CD4-positive, alpha-beta T cell treated with Interleukin-15 for 4 hours (primary cell): ENCODE data around the gene STK16.

Experiments
- DNase-seq: peaks from one replicate; pipeline ENCODE4 v3.0.0-alpha.2; 2020; ENCODE audit warnings: low spot score

STK16 gene

GRCh38 chr2:219213486-219214071 lies 31.7 kb upstream of the STK16 start:
- DNase-seq, result no peak

GRCh38 chr2:219214141-219214540 lies 31.1 kb upstream of the STK16 start:
- no peak for DNase-seq

DNA sequence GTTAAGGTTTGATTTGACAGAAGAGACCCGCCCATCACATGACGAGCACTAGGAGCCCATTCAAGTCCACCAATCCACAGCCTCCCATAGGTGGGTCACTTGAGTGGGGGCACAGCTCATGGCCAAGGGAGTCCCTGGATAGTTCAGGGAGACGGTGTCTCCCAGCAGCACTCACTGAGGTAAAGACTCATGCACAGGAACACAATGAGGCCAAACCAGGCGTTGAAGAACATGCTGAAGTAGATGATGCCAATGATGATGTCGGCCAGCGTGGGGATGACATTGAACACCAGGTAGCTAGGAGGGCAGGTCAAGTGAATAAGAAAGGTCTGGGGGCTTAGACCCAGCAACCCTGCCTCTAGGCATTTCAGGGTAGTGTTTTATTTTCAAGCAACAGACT lies 30.5 kb upstream of the STK16 start:
- DNase-seq, result no peak

- DNase-seq, result no peak
Measured at GRCh38 chr2:219215871-219216534, 29.3 kb upstream of the STK16 start.

GRCh38 chr2:219216535-219216915 lies 28.8 kb upstream of the STK16 start:
- no peak for DNase-seq

GRCh38 chr2:219218217-219218731 lies 27.0 kb upstream of the STK16 start:
- no peak for DNase-seq

GRCh38 chr2:219218732-219219701 lies 26.3 kb upstream of the STK16 start, which contains the start of gene ABCB6:
TSS of gene ABCB6 (minus strand) at chr2:219218958. CDS start at chr2:219218673, 285 bp downstream.
- peak; percentile 88 for DNase-seq

- DNase-seq, result no peak
Measured at GRCh38 chr2:219219784-219220532, 25.3 kb upstream of the STK16 start.

DNA sequence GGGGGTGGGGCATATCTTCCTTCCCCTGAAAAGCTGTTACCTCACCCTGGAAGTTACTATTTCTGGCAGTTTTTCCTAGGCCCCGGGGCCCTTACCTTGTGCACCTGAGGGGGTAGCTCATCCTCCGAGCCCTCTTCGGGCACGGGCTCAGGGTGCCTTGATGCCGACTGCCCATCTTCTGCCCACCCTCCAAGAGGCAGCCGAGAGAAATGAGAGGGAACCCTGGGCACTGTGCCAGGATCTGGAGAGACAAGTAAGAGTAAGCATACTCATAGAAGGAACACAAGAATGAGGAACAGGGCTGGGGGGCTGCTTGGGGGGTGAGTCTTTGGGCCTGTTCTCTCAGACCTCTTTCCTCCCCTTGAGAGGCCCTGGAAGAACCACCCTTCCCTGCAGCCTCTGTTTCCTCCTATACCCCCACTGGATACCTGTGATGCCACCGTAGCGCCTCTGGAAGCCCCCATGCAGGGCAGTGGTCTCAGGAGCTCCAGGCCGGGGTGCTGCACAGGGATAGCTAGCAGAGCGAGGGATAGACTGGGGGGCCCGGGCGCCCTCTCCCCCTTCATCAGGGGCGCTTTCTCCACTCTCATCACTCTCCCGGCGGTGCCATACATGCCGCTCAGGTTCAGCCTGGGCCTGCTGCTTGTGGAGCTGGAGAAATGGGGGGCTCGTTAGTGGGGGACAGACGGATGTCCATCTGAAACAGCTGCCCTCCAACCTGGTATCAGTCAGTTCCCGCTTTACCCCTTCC lies 24.5 kb upstream of the STK16 start:
- DNase-seq, result no peak

GRCh38 chr2:219221957-219222518 lies 23.2 kb upstream of the STK16 start:
- DNase-seq, result no peak

DNA sequence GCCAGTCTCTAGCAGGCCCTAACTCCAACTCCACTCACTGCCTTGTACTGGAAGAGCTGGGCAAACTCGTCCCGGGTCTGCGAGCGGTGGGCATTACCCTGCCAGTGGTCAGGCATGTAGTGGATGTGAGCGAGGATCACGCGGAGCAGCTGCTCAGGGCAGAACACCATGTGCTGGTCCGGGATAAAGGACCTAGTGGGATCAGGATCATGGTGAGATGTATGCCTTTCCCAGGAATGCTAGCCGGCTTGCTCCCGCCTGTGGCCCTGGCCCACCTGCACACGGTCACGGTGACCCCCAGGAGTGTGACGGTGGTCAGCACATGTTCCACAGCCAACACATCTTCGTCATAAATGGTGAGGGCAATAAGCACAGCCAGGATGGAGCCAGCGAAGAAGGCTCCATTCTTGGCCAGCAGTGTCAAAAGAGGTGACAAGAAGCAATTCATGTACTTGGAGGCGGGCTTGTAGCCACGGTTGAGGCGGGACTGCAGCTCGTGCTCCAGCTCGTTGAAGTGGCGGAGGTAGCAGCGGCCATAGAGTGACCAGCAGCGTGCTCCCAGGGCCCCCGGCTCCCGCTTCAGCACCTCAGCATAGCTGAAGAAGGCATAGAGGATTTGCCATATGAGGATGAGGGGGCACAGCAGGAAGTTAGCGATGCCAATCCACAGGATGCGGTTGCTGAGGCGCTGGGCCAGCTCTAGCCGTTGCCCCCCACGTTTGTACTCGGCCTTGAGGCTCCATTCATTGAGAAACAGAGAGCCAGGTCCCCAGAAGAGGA lies 21.3 kb upstream of the STK16 start:
- DNase-seq, result no peak

DNA sequence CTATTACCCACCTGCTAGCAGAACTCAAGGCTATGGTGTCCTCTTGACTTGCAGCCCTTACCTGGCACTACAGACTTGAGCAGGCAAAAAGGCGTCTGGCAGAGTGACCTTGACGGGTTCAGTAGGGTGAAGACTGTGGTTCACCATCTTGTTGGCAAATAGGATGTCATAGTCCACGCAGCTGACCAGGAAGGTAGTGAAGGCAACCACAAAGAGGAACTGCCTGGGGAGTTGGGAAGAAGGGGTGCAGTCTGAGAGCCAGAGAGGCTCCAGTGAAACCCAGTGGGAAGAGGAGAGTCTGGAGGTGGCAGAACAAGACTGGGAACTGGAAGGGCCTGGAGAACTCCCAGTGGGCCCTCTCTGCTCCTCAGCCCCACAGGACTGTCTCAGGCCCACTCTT lies 19.9 kb upstream of the STK16 start:
- DNase-seq, result no peak

GRCh38 chr2:219228041-219228910 lies 17.0 kb upstream of the STK16 start:
- DNase-seq, result no peak

DNA sequence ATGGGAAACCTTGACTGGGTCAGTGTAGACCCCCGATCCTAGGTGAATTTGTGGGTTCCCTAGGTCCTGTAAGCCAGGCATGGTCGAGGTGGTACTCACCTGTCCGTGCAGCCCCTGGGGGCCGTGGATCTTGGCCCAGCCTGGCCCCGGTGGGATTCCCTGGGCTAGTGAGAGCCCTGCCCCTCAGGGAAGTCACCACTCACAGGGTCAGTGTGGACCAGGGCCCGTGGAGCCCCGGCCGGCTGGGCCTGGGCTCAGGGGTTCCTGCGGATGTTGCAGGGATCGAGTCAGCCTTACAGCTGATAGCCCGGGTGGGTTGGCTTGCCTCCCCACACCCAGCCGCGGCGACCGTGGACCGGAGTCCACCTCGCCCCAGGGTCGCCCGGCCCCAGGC lies 16.4 kb upstream of the STK16 start:
- no peak for DNase-seq

DNA sequence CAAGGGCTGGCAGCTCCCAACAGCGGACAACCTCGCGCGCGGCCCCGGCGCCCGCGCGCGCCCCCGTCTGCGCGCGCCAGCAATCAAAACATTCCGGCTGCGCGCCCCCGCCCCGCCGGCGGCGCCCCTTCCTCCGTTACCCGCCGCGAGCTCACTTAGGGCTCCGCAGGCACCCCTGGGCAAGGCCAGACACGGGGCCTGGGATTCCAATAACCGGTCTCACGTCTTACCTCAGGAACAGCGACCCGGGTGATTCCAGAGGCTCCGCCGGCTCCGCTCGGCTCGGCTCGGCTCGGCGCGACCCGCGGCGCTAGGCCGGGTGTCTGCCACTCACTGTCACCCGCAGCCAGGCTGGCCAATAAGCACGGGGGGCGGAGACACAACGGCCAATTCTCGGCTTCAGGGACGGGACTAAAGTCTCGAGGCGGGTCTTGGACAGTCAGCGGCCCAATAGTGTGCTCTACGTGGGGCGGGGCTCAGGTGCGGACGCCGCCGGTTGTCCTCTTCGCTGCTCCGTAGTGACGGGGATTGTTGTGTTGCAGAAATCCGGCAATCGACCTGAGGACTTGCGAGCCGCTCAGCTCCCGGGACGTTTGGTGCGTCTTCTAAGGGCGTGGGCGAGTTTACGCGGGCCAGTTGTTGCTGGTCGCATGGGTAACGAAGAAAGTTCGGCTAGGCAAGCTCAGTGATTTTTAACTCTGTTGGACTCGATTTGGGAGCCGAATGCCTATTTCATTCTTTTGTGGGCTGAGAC lies 15.8 kb upstream of the STK16 start, which contains the start of the genes ANKZF1 and ATG9A:
TSS of gene ANKZF1 (plus strand) at position 502 of the 754 bp plus-strand sequence. CDS start 452 bp downstream, outside the sequence.
TSS of gene ATG9A (minus strand) at position 332 of the 754 bp plus-strand sequence. CDS start 1,612 bp downstream, outside the sequence.
- DNase-seq, result peak; percentile 98

DNA sequence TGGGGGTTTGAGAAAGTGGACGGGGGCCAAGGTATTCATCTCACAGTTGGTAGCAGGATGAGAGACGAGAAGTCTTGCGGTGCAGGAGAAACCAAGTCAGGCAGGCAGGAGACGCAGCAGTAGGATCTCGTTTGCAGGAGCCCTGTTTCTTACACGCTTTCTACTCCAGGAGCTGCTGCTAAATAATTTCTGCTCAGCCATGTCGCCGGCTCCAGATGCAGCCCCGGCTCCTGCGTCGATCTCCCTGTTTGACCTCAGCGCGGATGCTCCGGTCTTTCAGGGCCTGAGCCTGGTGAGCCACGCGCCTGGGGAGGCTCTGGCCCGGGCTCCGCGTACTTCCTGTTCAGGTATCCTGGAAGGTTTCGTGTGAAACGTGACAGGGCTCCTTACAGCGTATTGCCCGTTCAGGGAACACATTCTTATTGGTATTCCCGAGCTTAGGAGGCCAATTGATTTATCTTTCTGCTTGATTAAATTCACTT lies 15.2 kb upstream of the STK16 start:
- no peak for DNase-seq

GRCh38 chr2:219234331-219234730 lies 10.9 kb upstream of the STK16 start:
- no peak for DNase-seq

DNA sequence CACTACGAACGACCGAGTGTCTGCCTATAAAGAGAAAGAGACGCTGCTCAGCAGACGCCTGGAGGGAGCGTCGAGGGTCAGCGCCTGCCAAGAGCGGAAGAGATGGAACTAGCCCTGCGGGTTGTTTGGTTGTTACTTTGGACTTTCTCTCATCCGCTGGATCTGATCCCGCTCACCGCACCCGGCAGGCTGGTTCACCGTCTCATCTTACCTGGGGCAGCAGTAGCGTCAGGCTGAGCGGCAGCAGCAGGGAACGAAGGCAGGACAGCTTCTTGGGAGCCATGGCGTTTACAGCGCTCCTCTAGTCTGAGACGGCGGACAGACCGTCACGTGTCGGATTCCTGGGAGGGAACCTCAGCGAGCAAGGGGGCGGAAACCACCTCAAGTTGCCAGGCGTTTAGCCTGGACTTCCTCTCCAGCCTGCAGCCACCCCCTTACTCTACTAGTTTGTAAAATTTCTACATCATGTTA lies 2.0 kb upstream of the STK16 start:
- DNase-seq, result no peak
